Right atrium auricular region (tissue), 2 donors: ENCODE results near the gene SEMA3G. TPM values are rescaled to one million over a fixed set of nuclear protein-coding genes. Genes with fewer than 3 reads are reported as not detected.

ENCODE experiments used
- DNase-seq: peaks from one replicate; pipeline ENCODE4 v3.0.0-alpha.2; 2019; ENCODE audit warnings: low spot score
- H3K27ac ChIP-seq, 2 donors: fragments of 200-600 bp; sonication (generic); 1 replicate in 1 of 2; 2 replicates in 1 of 2; pipeline ENCODE4 v1.5.1; 2016 to 2019
- H3K27me3 ChIP-seq, 2 donors: fragments of 200-600 bp; sonication (generic); one replicate each; pipeline versions ENCODE4 v1.5.1 to v1.6.0; 2017 to 2019
- H3K36me3 ChIP-seq: fragments of 200-600 bp; sonication (generic); one replicate; pipeline ENCODE4 v1.5.1; 2016
- H3K4me1 ChIP-seq, 2 donors: fragments of 200-600 bp; sonication (generic); one replicate each; pipeline versions ENCODE4 v1.5.1 to v1.6.0; 2017 to 2019
- H3K4me3 ChIP-seq, 2 donors: fragments of 200-600 bp; sonication (generic); 1 replicate in 1 of 2; 2 replicates in 1 of 2; pipeline ENCODE4 v1.5.1; 2017 to 2019; ENCODE audit warnings: mild to moderate bottlenecking in 1 of 2, moderate library complexity in 1 of 2
- H3K9me3 ChIP-seq, 2 donors: fragments of 200-600 bp; sonication (generic); one replicate each; pipeline ENCODE4 v1.5.1; 2019
- CTCF ChIP-seq, 2 donors: fragments of 200-600 bp; sonication (generic); IDR thresholded peaks; one replicate each; pipeline ENCODE4 v1.5.1; 2019; ENCODE audit warnings: antibody characterized with exemption in 2 of 2
- total RNA-seq, 2 donors: library from RNA; depleted of rRNA; stranded (reverse); fragments of >200 nt; gene quantifications; one replicate each; pipeline ENCODE4 v1.1.0, GENCODE V29; 2016

Gene SEMA3G
- total RNA-seq, 2 donors from 2014 or later = 11.8 to 12.6 TPM

DNA sequence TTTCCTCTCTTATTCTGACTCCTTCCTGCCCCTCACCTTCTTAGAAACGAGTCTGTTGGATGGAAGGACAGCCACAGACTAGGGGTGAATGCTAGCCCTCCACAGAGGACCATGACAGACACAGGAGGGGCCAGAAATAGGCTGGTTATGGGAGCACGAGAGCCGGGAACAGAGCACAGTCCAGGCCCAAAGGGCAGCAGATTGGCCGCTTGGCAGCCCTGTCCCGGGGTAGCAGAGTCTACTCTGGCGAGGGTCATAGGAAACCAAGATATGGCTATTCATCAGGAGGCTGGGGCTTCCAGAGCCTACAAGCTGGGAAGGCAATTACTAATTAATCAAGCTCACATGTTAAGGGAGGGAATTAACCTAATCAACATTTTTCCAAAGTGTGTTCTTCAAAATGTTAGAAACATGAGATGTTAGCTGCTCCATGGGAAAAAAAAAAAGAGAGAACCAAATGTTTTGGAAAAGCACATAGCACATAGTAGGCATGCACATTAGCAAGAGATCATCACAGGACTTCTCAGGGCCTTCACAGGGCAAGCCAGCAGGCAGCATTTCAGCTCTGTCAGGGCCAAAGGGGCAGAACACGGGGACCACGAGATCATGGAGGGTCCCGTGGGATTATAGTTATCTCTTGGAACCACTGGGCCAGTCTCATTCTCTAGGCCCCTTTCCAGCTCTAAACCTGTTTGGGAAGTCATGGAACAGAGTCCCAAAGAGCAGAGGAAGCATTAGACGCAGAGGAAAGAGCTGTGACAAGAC is 13.3 kb downstream of the SEMA3G start:
- no peak for TF ChIP-seq CTCF (IDR thresholded peaks at IDR 0.05)
- Histone ChIP-seq H3K4me3 (no peak overlapping the region), H3K27ac (peak overlapping the region; percentile 38 to 56), H3K4me1 (peaks cover 0 to 69% of the 10 kb centered on the region in 2 donors), H3K9me3 (no peaks in the 10 kb centered on the region), H3K27me3 (no peaks in the 10 kb centered on the region), H3K36me3 (no peaks in the 10 kb centered on the region)
- DNase-seq = no peak

- Histone ChIP-seq H3K9me3 (no peaks in the 10 kb centered on the region), H3K4me3 (no peak overlapping the region), H3K4me1 (peaks cover 0 to 58% of the 10 kb centered on the region in 2 donors), H3K27ac (peak overlapping the region; percentile 51 to 56), H3K27me3 (no peaks in the 10 kb centered on the region), H3K36me3 (no peaks in the 10 kb centered on the region)
- no peak for DNase-seq
- TF ChIP-seq CTCF (IDR thresholded peaks at IDR 0.05) = no peak
Observed at GRCh38 chr3:52430416-52430810, 14.5 kb downstream of the SEMA3G start.

GRCh38 chr3:52429779-52430415 is 15.0 kb downstream of the SEMA3G start:
- peak overlapping the region; percentile 51 to 56 for H3K27ac ChIP-seq
- no peak for TF ChIP-seq CTCF (IDR thresholded peaks at IDR 0.05)
- no peaks in the 10 kb centered on the region for H3K27me3 ChIP-seq
- H3K9me3 ChIP-seq = no peaks in the 10 kb centered on the region
- H3K36me3 ChIP-seq = no peaks in the 10 kb centered on the region
- H3K4me1 ChIP-seq = peaks cover 0 to 53% of the 10 kb centered on the region in 2 donors
- no peak for DNase-seq
- no peak overlapping the region for H3K4me3 ChIP-seq

DNA sequence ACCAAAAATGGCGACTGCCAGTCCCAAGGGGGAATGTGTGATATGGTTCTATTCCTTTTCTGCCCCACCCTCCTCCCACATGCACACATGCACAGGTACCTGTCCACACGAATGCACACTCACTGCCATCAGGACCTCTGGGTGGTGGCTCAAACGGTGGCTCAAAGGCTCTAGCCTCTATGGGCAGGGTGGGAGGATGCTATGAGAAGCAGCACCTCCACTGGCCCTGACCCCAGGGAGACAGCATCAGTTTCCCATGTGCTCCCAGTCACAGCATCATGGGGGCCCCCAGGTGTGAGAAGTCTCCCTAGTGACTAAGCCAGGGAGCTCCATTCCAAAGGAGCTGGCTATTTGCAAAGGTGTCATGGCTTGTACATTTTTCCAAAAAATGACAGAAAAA is 15.9 kb downstream of the SEMA3G start:
- no peak for TF ChIP-seq CTCF (IDR thresholded peaks at IDR 0.05)
- H3K4me3 ChIP-seq = no peak overlapping the region
- no peaks in the 10 kb centered on the region for H3K27me3 ChIP-seq
- no peaks in the 10 kb centered on the region for H3K9me3 ChIP-seq
- H3K27ac ChIP-seq = peak overlapping the region; percentile 7 to 10
- no peak for DNase-seq
- H3K4me1 ChIP-seq = peaks cover 0 to 44% of the 10 kb centered on the region in 2 donors
- no peaks in the 10 kb centered on the region for H3K36me3 ChIP-seq

DNA sequence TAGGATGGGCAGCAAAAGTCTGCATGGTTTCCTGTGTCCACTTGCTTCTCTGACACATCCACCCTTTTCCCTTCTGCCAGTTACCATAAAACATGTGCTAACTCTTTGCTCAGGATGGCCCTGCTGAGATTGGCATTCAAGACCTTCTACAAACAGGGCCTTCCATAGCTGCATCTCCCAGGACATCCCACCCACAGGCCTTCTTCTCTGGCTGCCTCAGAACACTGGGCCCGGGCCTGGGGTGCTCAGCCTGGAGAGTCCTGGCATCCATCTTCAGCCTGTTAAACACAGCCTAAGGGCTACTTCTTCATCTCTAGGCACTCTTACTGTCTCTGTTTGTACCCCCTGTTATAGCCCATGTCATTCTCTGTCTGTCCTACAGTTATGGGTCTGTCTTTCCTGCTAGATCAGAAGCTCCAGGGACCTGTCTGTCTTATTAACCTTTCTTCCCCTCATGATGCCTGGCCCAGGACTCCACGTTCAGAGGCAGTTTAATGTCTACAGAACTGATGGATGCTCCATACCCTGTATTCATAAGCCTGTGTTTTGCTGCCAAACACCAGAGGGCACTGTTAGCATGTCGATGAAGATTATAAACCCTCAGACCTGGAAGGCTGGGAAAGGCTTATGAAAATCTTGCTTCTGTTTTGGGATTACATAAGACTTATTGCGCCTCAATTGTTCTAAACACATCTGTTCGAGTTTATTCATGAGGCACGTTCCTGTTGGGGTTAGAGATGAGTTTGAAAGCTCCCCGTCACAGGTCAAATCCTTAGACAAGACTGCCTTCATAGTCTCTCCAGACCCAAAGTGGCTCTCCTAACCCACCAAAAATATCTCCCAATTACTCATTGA is 16.5 kb downstream of the SEMA3G start:
- Histone ChIP-seq H3K27ac (peak overlapping the region in 1 of 2 donors; percentile 10), H3K36me3 (no peaks in the 10 kb centered on the region), H3K9me3 (no peaks in the 10 kb centered on the region), H3K27me3 (no peaks in the 10 kb centered on the region), H3K4me3 (no peak overlapping the region), H3K4me1 (peaks cover 0 to 37% of the 10 kb centered on the region in 2 donors)
- peak; percentile 26 to 80 for TF ChIP-seq CTCF (IDR thresholded peaks at IDR 0.05)
- DNase-seq = no peak
